ENCODE measurements around the gene PERM1.

The PERM1 gene

GRCh38 chr1:981955-982558 lies at the start of gene PERM1:
PERM1 (minus strand) TSS chr1:982093; CDS start chr1:981029, 1,064 bp downstream.
- TF ChIP-seq GATA3 (IDR thresholded peaks at IDR 0.05; ENCODE audit: low read depth, low read length) (no peak), GATA2 (IDR thresholded peaks at IDR 0.05; ENCODE audit: low read depth, low read length) (no peak)

- no peak for TF ChIP-seq GATA3 (IDR thresholded peaks at IDR 0.05; ENCODE audit: low read depth, low read length)
Observed at GRCh38 chr1:1027791-1028190, 45.9 kb upstream of the PERM1 start.

GRCh38 chr1:1026599-1027413 lies 44.9 kb upstream of the PERM1 start:
- TF ChIP-seq GATA2 (IDR thresholded peaks at IDR 0.05; ENCODE audit: low read depth, low read length) (no peak), GATA3 (IDR thresholded peaks at IDR 0.05; ENCODE audit: low read depth, low read length) (no peak)

GRCh38 chr1:1025730-1026129 lies 43.8 kb upstream of the PERM1 start:
- TF ChIP-seq GATA2 (IDR thresholded peaks at IDR 0.05; ENCODE audit: low read depth, low read length) (no peak), GATA3 (IDR thresholded peaks at IDR 0.05; ENCODE audit: low read depth, low read length) (no peak)

- TF ChIP-seq GATA3 (IDR thresholded peaks at IDR 0.05; ENCODE audit: low read depth, low read length) (no peak), GATA2 (IDR thresholded peaks at IDR 0.05; ENCODE audit: low read depth, low read length) (no peak)
Observed at GRCh38 chr1:1024771-1025699, 43.1 kb upstream of the PERM1 start.

GRCh38 chr1:1024149-1024770 lies 42.4 kb upstream of the PERM1 start:
- TF ChIP-seq GATA2 (IDR thresholded peaks at IDR 0.05; ENCODE audit: low read depth, low read length) (no peak), GATA3 (IDR thresholded peaks at IDR 0.05; ENCODE audit: low read depth, low read length) (no peak)

- TF ChIP-seq GATA2 (IDR thresholded peaks at IDR 0.05; ENCODE audit: low read depth, low read length), result no peak
- no peak for TF ChIP-seq GATA3 (IDR thresholded peaks at IDR 0.05; ENCODE audit: low read depth, low read length)
Observed at GRCh38 chr1:1023700-1024099, 41.8 kb upstream of the PERM1 start.

- TF ChIP-seq GATA3 (IDR thresholded peaks at IDR 0.05; ENCODE audit: low read depth, low read length) (no peak), GATA2 (IDR thresholded peaks at IDR 0.05; ENCODE audit: low read depth, low read length) (no peak)
Observed at GRCh38 chr1:1022302-1023009, 40.6 kb upstream of the PERM1 start.

GRCh38 chr1:1021920-1022259 lies 40.0 kb upstream of the PERM1 start:
- no peak for TF ChIP-seq GATA3 (IDR thresholded peaks at IDR 0.05; ENCODE audit: low read depth, low read length)
- no peak for TF ChIP-seq GATA2 (IDR thresholded peaks at IDR 0.05; ENCODE audit: low read depth, low read length)

GRCh38 chr1:1021010-1021919 lies 39.4 kb upstream of the PERM1 start:
- no peak for TF ChIP-seq GATA2 (IDR thresholded peaks at IDR 0.05; ENCODE audit: low read depth, low read length)
- no peak for TF ChIP-seq GATA3 (IDR thresholded peaks at IDR 0.05; ENCODE audit: low read depth, low read length)

GRCh38 chr1:1020415-1021009 lies 38.6 kb upstream of the PERM1 start:
- no peak for TF ChIP-seq GATA3 (IDR thresholded peaks at IDR 0.05; ENCODE audit: low read depth, low read length)
- TF ChIP-seq GATA2 (IDR thresholded peaks at IDR 0.05; ENCODE audit: low read depth, low read length), result no peak

- TF ChIP-seq GATA3 (IDR thresholded peaks at IDR 0.05; ENCODE audit: low read depth, low read length) (no peak), GATA2 (IDR thresholded peaks at IDR 0.05; ENCODE audit: low read depth, low read length) (no peak)
Observed at GRCh38 chr1:1020000-1020404, 38.1 kb upstream of the PERM1 start, which contains the start of gene AGRN. AGRN (plus strand) TSS chr1:1020120; CDS start chr1:1020173, 53 bp downstream.

Data from SH-SY5Y (cell line).